T-helper 1 cell treated with Interleukin-12 subunit alpha and Interleukin-12 subunit beta and Interleukin-4 antibody, amounts not matched to agents 30 ng/mL and 1 ng/mL, for 36 hours (primary cell): ENCODE results near the gene FOCAD. TPM values are rescaled to one million over a fixed set of nuclear protein-coding genes. Genes with fewer than 3 reads are reported as not detected.

Source experiments
- intact Hi-C: fragments of 100-400 bp; cut with micrococcal nuclease; formaldehyde crosslinking; loops from one replicate; pipeline ENCODE4 v1.15.1; 2024
- total RNA-seq: library from RNA; stranded (reverse); gene quantifications from 2 replicates; pipeline ENCODE4 v1.2.3, GENCODE V29; 2022

FOCAD gene
- total RNA-seq, 1 donor from 2014 or later: 31.1 TPM

DNA sequence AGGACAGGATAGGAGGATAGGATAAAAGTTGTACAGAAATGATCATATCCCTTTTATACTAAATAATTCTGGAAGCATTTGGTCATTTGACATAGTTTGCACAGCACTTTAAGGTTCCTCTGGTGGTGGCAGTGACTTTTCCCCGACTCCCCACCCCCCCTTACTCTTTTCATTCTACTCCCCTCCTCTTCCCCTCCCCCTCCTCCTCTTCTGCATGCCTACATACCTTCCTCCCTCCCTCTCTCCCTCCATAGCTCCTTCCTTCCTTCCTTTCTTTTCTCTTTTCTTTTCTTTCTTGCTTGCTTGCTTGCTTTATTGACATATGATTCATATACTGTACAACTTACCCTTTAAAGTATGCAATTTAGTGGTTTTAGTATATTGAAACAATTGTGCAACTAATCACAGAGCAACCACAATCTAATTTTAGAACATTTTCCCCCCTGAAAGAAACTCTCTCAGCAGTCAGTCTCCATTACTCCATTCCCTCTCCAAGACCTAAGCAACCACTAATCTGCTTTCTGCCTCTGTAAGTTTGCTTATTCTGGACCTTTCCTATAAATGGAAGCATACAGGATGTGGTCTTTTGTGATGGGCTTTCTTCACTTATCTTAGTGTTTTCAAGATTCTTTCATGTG, 188.4 kb downstream of the FOCAD start:
- intact Hi-C loops: no loop called here

DNA sequence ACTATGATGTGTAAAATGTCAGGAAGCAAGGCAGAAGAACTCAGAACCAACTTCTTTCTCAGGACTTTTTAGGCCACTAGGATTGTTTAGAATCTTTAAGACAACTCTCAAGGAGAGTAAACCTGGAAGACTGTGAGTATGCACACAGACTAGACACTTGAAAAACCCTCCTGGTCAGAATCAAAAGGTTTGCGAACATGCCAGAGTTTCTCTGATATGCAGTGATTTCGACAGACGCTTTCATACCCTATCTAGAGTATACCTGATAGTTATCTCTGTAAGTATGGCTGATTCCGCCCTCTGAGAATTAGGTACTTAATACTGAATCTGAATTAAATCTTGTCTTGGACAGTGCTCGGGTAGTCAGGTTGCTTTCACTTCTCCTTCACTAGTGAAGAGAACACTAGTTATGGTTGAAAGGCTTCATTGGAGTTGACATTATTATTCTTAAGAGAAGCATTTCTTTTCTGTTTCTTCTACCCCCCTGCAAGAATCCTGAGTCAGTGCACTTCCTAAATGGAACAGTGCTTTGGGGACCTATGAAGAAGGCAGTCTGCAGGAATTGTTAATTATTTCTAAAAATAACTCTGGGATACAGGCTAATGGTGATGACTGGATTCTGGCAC, 189.3 kb downstream of the FOCAD start:
- intact Hi-C loops: no loop called here

GRCh38 chr9:20880271-20880670, 196.2 kb downstream of the FOCAD start:
- intact Hi-C loops: no loop called here

DNA sequence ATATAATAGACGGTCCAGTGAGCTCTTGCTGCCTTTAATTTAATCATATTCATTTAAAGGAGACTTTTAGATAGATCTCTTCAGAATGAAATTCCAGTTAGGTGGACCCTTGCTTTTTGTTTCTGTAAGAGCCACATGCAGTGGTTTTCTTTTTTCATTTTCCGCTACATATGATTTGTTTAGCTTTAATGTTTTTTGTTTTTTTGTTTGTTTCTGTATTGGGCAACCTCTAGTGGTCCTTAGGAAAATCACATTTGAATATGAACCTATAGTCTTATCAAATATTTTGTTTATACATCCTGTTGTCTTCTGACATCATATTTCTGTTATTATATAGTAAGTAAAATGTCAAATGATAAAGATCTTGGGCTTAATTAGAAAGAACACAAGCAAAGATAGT, 196.6 kb downstream of the FOCAD start:
- intact Hi-C loops: no loop called here

DNA sequence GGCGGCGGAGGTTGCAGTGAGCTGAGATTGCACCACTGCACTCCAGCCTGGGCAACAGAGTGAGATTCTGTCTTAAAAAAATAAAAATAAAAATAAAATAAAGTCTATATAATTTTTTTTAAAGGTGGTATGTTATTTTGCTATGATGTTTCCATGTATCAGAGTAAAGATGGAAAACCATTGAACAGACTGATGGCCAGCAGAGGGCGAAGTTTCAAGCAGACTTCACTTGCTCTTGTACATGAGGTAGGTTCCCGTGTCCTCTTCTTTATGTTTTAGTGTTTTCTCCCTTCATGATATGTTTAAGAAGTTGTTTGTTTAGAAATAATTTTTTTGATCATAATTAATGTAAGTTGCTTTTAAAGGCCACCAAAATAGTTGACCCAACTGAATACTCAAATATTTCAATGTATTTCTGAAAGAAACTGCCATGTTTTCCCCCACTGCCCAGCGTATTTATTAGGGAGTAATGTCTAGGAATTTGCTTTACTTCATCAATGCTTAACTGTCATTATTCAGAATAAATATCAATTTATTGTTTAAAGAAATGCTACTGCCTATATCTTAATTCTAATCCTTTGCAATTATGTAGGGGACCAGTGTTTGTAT, 201.0 kb downstream of the FOCAD start:
- intact Hi-C loops: loop anchor here (1.0 to 5.0 kb wide), 6 partner anchors 56 to 959 kb away; partner anchors contain the start of gene FOCAD

- intact Hi-C loops: no loop called here
Measured at GRCh38 chr9:20898885-20899554, 215.0 kb downstream of the FOCAD start.

- intact Hi-C loops: no loop called here
Measured at GRCh38 chr9:20903212-20903611, 219.2 kb downstream of the FOCAD start.

DNA sequence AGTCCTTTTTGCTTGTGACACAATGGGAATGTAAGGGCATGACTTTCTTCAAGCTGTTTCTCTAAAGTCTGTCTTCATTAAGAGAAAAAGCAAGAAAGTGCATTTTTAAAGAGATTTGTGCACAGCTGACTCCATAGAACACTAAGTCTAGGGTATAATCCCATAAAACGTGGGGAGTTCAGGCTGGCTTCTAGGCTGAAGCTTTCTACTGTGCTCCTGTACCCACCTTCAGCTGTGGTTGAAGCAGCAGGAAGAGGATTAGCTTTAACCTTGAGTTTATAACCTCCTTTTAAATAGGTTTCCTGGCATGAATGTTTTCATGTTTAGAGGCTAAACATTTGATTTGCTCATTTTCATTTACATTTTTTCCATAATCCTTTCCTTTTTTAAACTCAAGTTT, 220.9 kb downstream of the FOCAD start:
- intact Hi-C loops: no loop called here

- intact Hi-C loops: no loop called here
Measured at GRCh38 chr9:20906326-20906725, 222.3 kb downstream of the FOCAD start.

GRCh38 chr9:20908461-20908860, 224.4 kb downstream of the FOCAD start:
- intact Hi-C loops: no loop called here

DNA sequence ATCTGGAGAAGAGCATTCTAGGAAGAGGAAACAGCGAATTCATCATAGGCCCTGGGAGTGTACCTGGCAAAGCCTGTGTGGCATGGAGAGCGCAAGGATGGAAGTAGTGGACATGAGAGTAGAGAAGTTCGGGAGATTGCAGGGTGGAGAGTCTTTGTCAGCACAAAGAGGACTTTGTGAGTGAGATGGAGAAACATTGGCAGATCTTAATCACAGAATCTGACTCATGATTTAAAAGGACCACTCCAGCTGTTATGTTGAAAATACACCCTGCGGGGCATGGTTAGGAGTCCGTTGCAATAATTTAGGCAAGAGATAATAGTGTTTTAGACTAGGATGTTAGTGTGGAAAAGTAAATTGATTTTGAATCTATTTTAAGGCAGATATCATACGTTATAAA, 230.5 kb downstream of the FOCAD start:
- intact Hi-C loops: no loop called here

- intact Hi-C loops: no loop called here
Measured at GRCh38 chr9:20921362-20921761, 237.3 kb downstream of the FOCAD start.

DNA sequence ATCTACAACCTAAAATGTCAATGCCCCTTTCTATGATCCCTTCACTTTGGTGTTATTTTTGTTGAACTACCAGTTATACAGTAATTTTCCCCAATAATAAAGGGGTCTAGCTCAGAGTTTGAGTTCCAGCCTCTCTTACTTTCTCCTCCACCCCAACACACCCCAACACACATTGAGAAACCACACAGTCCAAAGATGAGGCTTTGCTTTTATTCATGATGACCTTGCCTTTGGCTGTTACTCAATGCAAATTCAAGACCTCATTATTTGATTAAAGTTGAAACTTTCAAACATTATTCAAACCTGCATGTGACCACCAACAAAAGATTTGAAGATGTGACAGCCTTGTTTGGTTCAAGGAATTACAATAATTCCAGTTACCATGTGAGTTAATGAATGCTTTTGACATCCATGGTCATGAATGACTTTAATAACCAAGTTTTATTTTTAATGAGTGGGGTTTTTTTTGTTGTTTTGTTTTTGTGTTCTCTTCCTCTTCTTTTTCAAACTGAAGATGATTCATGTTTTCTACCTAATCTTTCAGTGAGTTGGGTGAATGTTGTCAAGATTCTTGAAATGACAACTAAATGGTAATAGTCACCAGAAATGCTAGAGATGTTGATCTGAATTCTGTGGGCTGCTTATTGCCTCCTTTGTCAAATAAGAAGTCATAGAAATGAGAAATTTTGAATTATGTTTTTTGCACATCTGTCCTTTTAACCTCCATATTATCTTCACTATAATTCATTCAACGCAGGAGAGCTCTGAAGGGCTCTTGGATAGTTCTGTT, 241.4 kb downstream of the FOCAD start:
- intact Hi-C loops: loop anchor here (5.0 kb wide), 4 partner anchors 243 to 998 kb away; partner anchors contain the start of genes FOCAD and MLLT3

GRCh38 chr9:20929276-20929675, 245.2 kb downstream of the FOCAD start:
- intact Hi-C loops: loop anchor here (5.0 kb wide), 4 partner anchors 247 to 1002 kb away; partner anchors contain the start of genes FOCAD and MLLT3

DNA sequence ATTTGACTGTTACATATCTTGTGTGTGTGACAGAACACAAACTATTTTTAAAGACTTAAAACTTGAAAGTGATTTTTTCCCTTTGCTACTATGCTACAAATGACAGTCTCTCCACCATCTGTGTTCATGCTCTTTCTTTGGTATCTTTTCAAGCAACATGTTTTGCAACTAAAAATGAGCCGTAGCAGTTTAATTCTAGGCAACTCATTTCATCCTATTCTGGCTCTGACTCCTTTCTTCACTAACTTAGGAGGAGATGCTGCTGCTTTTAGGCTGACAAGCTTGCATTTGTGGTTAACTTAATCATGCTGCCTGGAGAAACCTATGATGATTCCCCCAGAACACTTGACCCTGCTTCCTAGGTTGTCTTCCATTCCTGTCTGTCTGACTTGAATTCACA, 246.8 kb downstream of the FOCAD start:
- intact Hi-C loops: no loop called here

DNA sequence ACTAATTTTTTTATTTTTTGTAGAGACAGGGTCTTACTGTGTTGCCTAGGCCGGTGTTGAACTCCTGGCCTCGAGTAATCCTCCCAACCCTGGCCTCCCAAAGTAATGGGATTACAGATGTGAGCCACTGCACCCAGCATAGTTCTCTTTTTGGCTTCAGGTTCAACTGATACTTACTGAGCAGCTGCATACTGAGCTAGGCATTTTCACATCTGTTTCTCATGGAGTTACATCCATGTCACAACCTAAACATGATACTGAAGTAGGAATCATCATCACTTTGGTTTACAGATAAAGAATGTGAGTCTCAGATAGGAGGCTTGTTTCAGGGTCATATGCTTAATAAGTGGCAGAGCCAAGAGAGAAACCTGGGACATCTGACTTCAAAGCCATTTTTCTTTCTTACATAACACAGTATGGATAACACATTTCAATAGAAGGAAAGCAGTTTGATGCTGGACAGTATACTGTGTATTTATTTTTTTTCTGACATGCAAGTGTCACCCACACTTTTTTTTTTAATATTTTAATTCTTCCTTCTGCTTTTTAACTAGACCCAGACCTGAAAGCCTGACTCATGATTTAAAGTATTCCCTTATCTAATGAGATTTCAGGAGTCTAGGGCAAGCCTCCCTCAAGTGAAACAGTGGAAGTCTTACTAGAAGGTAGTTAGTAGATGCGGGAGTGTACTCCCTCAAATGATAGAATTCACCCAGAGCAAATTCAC, 256.6 kb downstream of the FOCAD start:
- intact Hi-C loops: loop anchor here (1.0 to 5.0 kb wide), 11 partner anchors 55 to 1447 kb away; partner anchors contain the start of gene FOCAD

DNA sequence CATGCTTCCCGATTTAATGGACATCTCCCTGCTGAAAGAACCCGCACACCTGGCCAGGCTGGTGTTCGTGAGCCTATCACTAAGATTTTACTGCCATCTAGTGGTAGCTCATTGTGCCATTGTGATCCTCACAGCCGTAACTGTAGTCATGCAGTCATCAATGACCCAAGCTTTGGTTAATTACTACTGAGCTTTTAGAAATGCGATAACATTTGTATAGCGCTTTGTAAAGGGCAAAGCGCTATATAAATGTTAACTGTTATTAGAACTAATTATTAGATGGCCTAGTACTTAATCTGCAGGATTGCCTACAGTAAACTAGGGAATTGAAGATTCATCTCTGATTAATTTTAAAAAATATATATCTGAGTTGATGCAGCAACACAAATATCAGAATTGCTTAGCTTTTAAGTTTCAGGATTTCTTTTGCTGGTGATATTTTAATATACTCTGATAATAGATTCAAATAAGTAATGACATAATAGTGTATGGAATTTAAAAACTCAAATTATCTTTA, 257.2 kb downstream of the FOCAD start:
- intact Hi-C loops: loop anchor here (1.0 to 5.0 kb wide), 11 partner anchors 56 to 1448 kb away; partner anchors contain the start of gene FOCAD

DNA sequence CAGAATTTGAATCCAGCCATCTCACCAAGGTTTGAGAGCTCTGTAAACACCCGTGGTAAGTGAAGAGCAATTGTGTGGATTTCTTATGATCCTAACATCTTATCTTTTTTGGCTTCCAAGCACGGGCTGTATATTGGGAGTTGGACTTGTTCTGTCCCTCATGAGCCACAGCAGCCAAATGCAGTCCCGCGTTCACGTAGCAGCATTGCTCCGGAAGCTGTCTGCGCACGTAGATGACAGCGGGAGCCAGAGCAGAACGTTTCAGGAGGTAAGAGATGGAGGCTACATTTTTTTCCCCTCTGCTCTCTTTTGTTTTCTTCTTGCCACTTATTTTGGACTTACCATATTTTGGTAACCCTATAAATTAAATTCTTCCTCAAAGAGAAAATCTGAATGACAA, 260.4 kb downstream of the FOCAD start:
- intact Hi-C loops: loop anchor here (5.0 kb wide), 1 partner anchor 432 kb away; no protein-coding TSS in a partner anchor

- intact Hi-C loops: no loop called here
Measured at GRCh38 chr9:20945269-20945668, 261.2 kb downstream of the FOCAD start.

GRCh38 chr9:20945856-20946255, 261.8 kb downstream of the FOCAD start:
- intact Hi-C loops: no loop called here
